IMR-90 (cell line): Measurements from ENCODE around the gene PPP1R16B.

Experiments used
- POLR2A ChIP-seq: IDR thresholded peaks from 2 replicates; pipeline ENCODE4 v1.6.1; 2012; ENCODE audit warnings: mild to moderate bottlenecking, low read depth, low read length
- TF ChIP-seq, protein P1 (sequence below): conservative IDR thresholded peaks from 2 replicates; pipeline ENCODE4 v1.5.1; 2012; ENCODE audit warnings: mild to moderate bottlenecking, low read depth, low read length, improper control_type of control experiment
- TF ChIP-seq, protein P2 (sequence below): fragments of 150-350 bp; IDR thresholded peaks from 2 replicates; pipeline ENCODE4 v1.6.1; 2016; ENCODE audit warnings: low read depth, mild to moderate bottlenecking, low read length, moderate library complexity, borderline replicate concordance

DNA sequence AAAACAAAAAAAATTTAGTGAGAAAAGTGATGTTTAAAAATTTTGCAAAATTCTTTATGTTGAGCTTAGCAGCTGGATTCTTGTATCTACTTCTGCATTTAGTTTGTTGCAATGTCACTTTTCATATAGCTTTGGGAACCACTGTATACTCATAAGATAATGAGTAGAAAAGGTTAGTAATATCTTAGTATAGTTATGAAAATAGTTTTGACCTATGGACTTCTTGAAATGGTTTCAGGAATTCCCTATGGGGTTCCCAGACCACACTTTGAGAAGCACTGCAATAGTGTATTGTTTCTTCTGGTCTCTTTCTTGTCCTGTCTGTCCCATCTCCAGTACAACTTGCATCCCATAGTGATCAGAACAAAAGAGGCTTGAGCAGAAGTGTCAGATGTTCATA is 29.4 kb downstream of the PPP1R16B start:
- TF ChIP-seq, protein P1, sequence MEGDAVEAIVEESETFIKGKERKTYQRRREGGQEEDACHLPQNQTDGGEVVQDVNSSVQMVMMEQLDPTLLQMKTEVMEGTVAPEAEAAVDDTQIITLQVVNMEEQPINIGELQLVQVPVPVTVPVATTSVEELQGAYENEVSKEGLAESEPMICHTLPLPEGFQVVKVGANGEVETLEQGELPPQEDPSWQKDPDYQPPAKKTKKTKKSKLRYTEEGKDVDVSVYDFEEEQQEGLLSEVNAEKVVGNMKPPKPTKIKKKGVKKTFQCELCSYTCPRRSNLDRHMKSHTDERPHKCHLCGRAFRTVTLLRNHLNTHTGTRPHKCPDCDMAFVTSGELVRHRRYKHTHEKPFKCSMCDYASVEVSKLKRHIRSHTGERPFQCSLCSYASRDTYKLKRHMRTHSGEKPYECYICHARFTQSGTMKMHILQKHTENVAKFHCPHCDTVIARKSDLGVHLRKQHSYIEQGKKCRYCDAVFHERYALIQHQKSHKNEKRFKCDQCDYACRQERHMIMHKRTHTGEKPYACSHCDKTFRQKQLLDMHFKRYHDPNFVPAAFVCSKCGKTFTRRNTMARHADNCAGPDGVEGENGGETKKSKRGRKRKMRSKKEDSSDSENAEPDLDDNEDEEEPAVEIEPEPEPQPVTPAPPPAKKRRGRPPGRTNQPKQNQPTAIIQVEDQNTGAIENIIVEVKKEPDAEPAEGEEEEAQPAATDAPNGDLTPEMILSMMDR = no peak
- TF ChIP-seq, protein P2, sequence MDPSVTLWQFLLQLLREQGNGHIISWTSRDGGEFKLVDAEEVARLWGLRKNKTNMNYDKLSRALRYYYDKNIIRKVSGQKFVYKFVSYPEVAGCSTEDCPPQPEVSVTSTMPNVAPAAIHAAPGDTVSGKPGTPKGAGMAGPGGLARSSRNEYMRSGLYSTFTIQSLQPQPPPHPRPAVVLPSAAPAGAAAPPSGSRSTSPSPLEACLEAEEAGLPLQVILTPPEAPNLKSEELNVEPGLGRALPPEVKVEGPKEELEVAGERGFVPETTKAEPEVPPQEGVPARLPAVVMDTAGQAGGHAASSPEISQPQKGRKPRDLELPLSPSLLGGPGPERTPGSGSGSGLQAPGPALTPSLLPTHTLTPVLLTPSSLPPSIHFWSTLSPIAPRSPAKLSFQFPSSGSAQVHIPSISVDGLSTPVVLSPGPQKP = no peak
- TF ChIP-seq POLR2A = no peak
